BLaER1 treated with 17β-estradiol and CSF1 and Interleukin-3, amounts not matched to agents 10 nM and 100 nM (cell line): ENCODE measurements around the gene ZFP36L2.
A peak's percentile ranks its signal among the peaks of the same experiment; 100 is the strongest.

Experiments used
- H3K27ac ChIP-seq, 11 experiments: shearing (Covaris generic); formaldehyde crosslinking; 2 replicates each; pipeline ENCODE4 v1.8.1; 2022
- H3K27me3 ChIP-seq, 11 experiments: shearing (Covaris generic); formaldehyde crosslinking; 2 replicates each; pipeline ENCODE4 v1.8.1; 2022
- H3K36me3 ChIP-seq, 11 experiments: shearing (Covaris generic); formaldehyde crosslinking; 2 replicates each; pipeline ENCODE4 v1.8.1; 2022
- H3K4me1 ChIP-seq, 10 experiments: shearing (Covaris generic); formaldehyde crosslinking; 2 replicates each; pipeline ENCODE4 v1.8.1; 2022
- H3K4me2 ChIP-seq, 11 experiments: shearing (Covaris generic); formaldehyde crosslinking; 2 replicates each; pipeline ENCODE4 v1.8.1; 2022
- H3K4me3 ChIP-seq, 10 experiments: shearing (Covaris generic); formaldehyde crosslinking; 2 replicates each; pipeline ENCODE4 v1.8.1; 2022
- H3K9ac ChIP-seq, 11 experiments: shearing (Covaris generic); formaldehyde crosslinking; 2 replicates each; pipeline ENCODE4 v1.8.1; 2022
- H3K9me3 ChIP-seq, 11 experiments: shearing (Covaris generic); formaldehyde crosslinking; replicated peaks in 1 of 11; 2 replicates each; pipeline ENCODE4 v1.8.1; 2022
- H4K20me1 ChIP-seq, 11 experiments: shearing (Covaris generic); formaldehyde crosslinking; 2 replicates each; pipeline ENCODE4 v1.8.1; 2022
- Cebpa-rat ChIP-seq, 11 experiments: shearing (Covaris generic); IDR thresholded peaks; 2 replicates each; pipeline ENCODE4 v1.8.1; 2022

ZFP36L2 gene

GRCh38 chr2:43220229-43220751 lies 6.1 kb downstream of the ZFP36L2 start:
- H3K4me3 ChIP-seq, result peak overlapping the region; percentile 75 to 95 (median 89)
- H3K9ac ChIP-seq, result peak overlapping the region; percentile 91 to 100 (median 98)
- peaks cover 0 to 11% (median 0%) of the 10 kb centered on the region in 11 experiments; a peak in 7 of 22 replicates for H3K9me3 ChIP-seq
- peaks cover 33 to 39% (median 35%) of the 10 kb centered on the region in 11 experiments for H3K36me3 ChIP-seq
- peaks cover 36 to 77% (median 58%) of the 10 kb centered on the region in 10 experiments for H3K4me1 ChIP-seq
- peaks cover 27 to 51% (median 38%) of the 10 kb centered on the region in 11 experiments for H4K20me1 ChIP-seq
- peak overlapping the region; percentile 90 to 99 (median 97) for H3K4me2 ChIP-seq
- TF ChIP-seq Cebpa-rat (IDR thresholded peaks at IDR 0.05), result no peak
- H3K27me3 ChIP-seq, result no peaks in the 10 kb centered on the region
- H3K27ac ChIP-seq, result peak overlapping the region; percentile 88 to 100 (median 97)

GRCh38 chr2:43219383-43220228 lies 6.8 kb downstream of the ZFP36L2 start:
- Histone ChIP-seq H3K27me3 (no peaks in the 10 kb centered on the region), H3K36me3 (peaks cover 26 to 32% (median 28%) of the 10 kb centered on the region in 11 experiments), H3K4me1 (peaks cover 43 to 84% (median 64%) of the 10 kb centered on the region in 10 experiments), H3K9ac (peak overlapping the region; percentile 91 to 100 (median 98)), H3K27ac (peak overlapping the region; percentile 88 to 100 (median 97)), H4K20me1 (peaks cover 20 to 44% (median 31%) of the 10 kb centered on the region in 11 experiments), H3K4me3 (peak overlapping the region; percentile 75 to 95 (median 89)), H3K4me2 (peak overlapping the region; percentile 90 to 99 (median 97)), H3K9me3 (peaks cover 0 to 5% (median 0%) of the 10 kb centered on the region in 11 experiments; a peak in 6 of 22 replicates)
- TF ChIP-seq Cebpa-rat (IDR thresholded peaks at IDR 0.05), result no peak

GRCh38 chr2:43218702-43219382 lies 7.6 kb downstream of the ZFP36L2 start:
- peak overlapping the region; percentile 53 to 100 (median 97) for H3K27ac ChIP-seq
- H4K20me1 ChIP-seq, result peaks cover 13 to 37% (median 23%) of the 10 kb centered on the region in 11 experiments; a peak in 21 of 22 replicates
- H3K4me1 ChIP-seq, result peaks cover 51 to 92% (median 72%) of the 10 kb centered on the region in 10 experiments
- no peak for TF ChIP-seq Cebpa-rat (IDR thresholded peaks at IDR 0.05)
- H3K27me3 ChIP-seq, result no peaks in the 10 kb centered on the region
- H3K36me3 ChIP-seq, result peaks cover 18 to 25% (median 20%) of the 10 kb centered on the region in 11 experiments
- H3K4me2 ChIP-seq, result peak overlapping the region; percentile 90 to 99 (median 97)
- H3K4me3 ChIP-seq, result peak overlapping the region; percentile 75 to 95 (median 89)
- no peaks in the 10 kb centered on the region; a peak in 2 of 22 replicates for H3K9me3 ChIP-seq
- peak overlapping the region; percentile 91 to 100 (median 98) for H3K9ac ChIP-seq

GRCh38 chr2:43218155-43218701 lies 8.2 kb downstream of the ZFP36L2 start:
- peaks cover 12 to 19% (median 14%) of the 10 kb centered on the region in 11 experiments for H3K36me3 ChIP-seq
- H3K4me3 ChIP-seq, result peak overlapping the region; percentile 75 to 95 (median 89); a peak in 17 of 20 replicates
- peaks cover 7 to 31% (median 17%) of the 10 kb centered on the region in 11 experiments; a peak in 20 of 22 replicates for H4K20me1 ChIP-seq
- H3K4me2 ChIP-seq, result peak overlapping the region; percentile 90 to 99 (median 97)
- H3K9me3 ChIP-seq, result no peaks in the 10 kb centered on the region; a peak in 2 of 22 replicates
- peak overlapping the region; percentile 52 to 100 (median 98); a peak in 21 of 22 replicates for H3K9ac ChIP-seq
- no peaks in the 10 kb centered on the region for H3K27me3 ChIP-seq
- TF ChIP-seq Cebpa-rat (IDR thresholded peaks at IDR 0.05), result no peak
- H3K4me1 ChIP-seq, result peaks cover 57 to 98% (median 78%) of the 10 kb centered on the region in 10 experiments
- H3K27ac ChIP-seq, result peak overlapping the region; percentile 53 to 100 (median 97); a peak in 21 of 22 replicates

GRCh38 chr2:43217228-43218154 lies 8.9 kb downstream of the ZFP36L2 start:
- H3K36me3 ChIP-seq, result peaks cover 5 to 11% (median 7%) of the 10 kb centered on the region in 11 experiments; a peak in 21 of 22 replicates
- H3K9ac ChIP-seq, result peak overlapping the region; percentile 52 to 100 (median 98); a peak in 21 of 22 replicates
- TF ChIP-seq Cebpa-rat (IDR thresholded peaks at IDR 0.05), result no peak
- H3K27me3 ChIP-seq, result no peaks in the 10 kb centered on the region
- peaks cover 1 to 23% (median 10%) of the 10 kb centered on the region in 11 experiments; a peak in 18 of 22 replicates for H4K20me1 ChIP-seq
- no peaks in the 10 kb centered on the region for H3K9me3 ChIP-seq
- peaks cover 64 to 100% (median 86%) of the 10 kb centered on the region in 10 experiments for H3K4me1 ChIP-seq
- H3K27ac ChIP-seq, result peak overlapping the region; percentile 53 to 100 (median 97); a peak in 21 of 22 replicates
- H3K4me3 ChIP-seq, result peak overlapping the region; percentile 75 to 95 (median 89); a peak in 15 of 20 replicates
- H3K4me2 ChIP-seq, result peak overlapping the region; percentile 90 to 99 (median 97)

GRCh38 chr2:43216629-43217028 lies 9.8 kb downstream of the ZFP36L2 start:
- peak overlapping the region in 6 of 11 experiments; percentile 35 to 100 (median 98); a peak in 9 of 22 replicates for H3K27ac ChIP-seq
- peaks cover 73 to 100% (median 94%) of the 10 kb centered on the region in 10 experiments for H3K4me1 ChIP-seq
- peak overlapping the region in 1 of 11 experiments; percentile 4; a peak in 2 of 22 replicates for H3K9ac ChIP-seq
- peaks cover 0 to 15% (median 1%) of the 10 kb centered on the region in 11 experiments; a peak in 11 of 22 replicates for H4K20me1 ChIP-seq
- no peaks in the 10 kb centered on the region for H3K9me3 ChIP-seq
- H3K4me3 ChIP-seq, result no peak overlapping the region
- H3K4me2 ChIP-seq, result peak overlapping the region in 9 of 11 experiments; percentile 29 to 96 (median 89); a peak in 11 of 22 replicates
- no peaks in the 10 kb centered on the region for H3K27me3 ChIP-seq
- no peak for TF ChIP-seq Cebpa-rat (IDR thresholded peaks at IDR 0.05)
- peaks cover 0 to 3% (median 0%) of the 10 kb centered on the region in 11 experiments; a peak in 4 of 22 replicates for H3K36me3 ChIP-seq

GRCh38 chr2:43215673-43216255 lies 10.6 kb downstream of the ZFP36L2 start:
- Histone ChIP-seq H3K4me1 (peaks cover 82 to 100% (median 95%) of the 10 kb centered on the region in 10 experiments), H3K27ac (peak overlapping the region in 7 of 11 experiments; percentile 93 to 100 (median 98); a peak in 13 of 22 replicates), H3K36me3 (no peaks in the 10 kb centered on the region), H3K27me3 (no peaks in the 10 kb centered on the region), H3K9ac (peak overlapping the region in 3 of 11 experiments; percentile 9 to 82 (median 21); a peak in 7 of 22 replicates), H3K4me2 (peak overlapping the region; percentile 53 to 96 (median 90)), H4K20me1 (peaks cover 0 to 8% (median 0%) of the 10 kb centered on the region in 11 experiments; a peak in 3 of 22 replicates), H3K4me3 (no peak overlapping the region), H3K9me3 (no peaks in the 10 kb centered on the region)
- TF ChIP-seq Cebpa-rat (IDR thresholded peaks at IDR 0.05), result no peak
